Stimulated activated CD4-positive, alpha-beta T cell treated with anti-CD3 and anti-CD28 coated beads, Interleukin-1b, Interleukin-23, amount 100 ng/mL, for 4 hours (primary cell): ENCODE results near the gene GCM1.

Experiments used
- DNase-seq, 2 donors: peaks; one replicate each; pipeline ENCODE4 v3.0.0-alpha.2; 2020; ENCODE audit warnings: low read depth in 2 of 2

GCM1 gene

GRCh38 chr6:53152576-53152975, 3.9 kb upstream of the GCM1 start:
- no peak for DNase-seq

- DNase-seq, result no peak
Measured at GRCh38 chr6:53151676-53152075, 3.0 kb upstream of the GCM1 start.

GRCh38 chr6:53144802-53145201, 3.8 kb downstream of the GCM1 start:
- DNase-seq, result no peak

GRCh38 chr6:53143710-53144109, 4.9 kb downstream of the GCM1 start:
- DNase-seq, result no peak

GRCh38 chr6:53142810-53143209, 5.8 kb downstream of the GCM1 start:
- no peak for DNase-seq

- DNase-seq, result no peak
Measured at GRCh38 chr6:53139841-53140413, 8.7 kb downstream of the GCM1 start.

GRCh38 chr6:53136000-53136609, 12.5 kb downstream of the GCM1 start:
- no peak for DNase-seq

GRCh38 chr6:53134601-53135235, 13.9 kb downstream of the GCM1 start:
- DNase-seq, result no peak

GRCh38 chr6:53133961-53134360, 14.7 kb downstream of the GCM1 start:
- DNase-seq, result no peak

GRCh38 chr6:53130569-53131290, 17.9 kb downstream of the GCM1 start:
- no peak for DNase-seq

- DNase-seq, result no peak
Measured at GRCh38 chr6:53128842-53129241, 19.8 kb downstream of the GCM1 start.

GRCh38 chr6:53125276-53125675, 23.4 kb downstream of the GCM1 start:
- no peak for DNase-seq

GRCh38 chr6:53124131-53124800, 24.4 kb downstream of the GCM1 start:
- DNase-seq, result no peak

- no peak for DNase-seq
Measured at GRCh38 chr6:53119772-53120409, 28.8 kb downstream of the GCM1 start.

- no peak for DNase-seq
Measured at GRCh38 chr6:53119349-53119748, 29.3 kb downstream of the GCM1 start.

GRCh38 chr6:53115741-53116140, 32.9 kb downstream of the GCM1 start:
- no peak for DNase-seq

- DNase-seq, result no peak
Measured at GRCh38 chr6:53115113-53115512, 33.5 kb downstream of the GCM1 start.

- no peak for DNase-seq
Measured at GRCh38 chr6:53113742-53114141, 34.9 kb downstream of the GCM1 start.

GRCh38 chr6:53112871-53113270, 35.8 kb downstream of the GCM1 start:
- DNase-seq, result no peak

GRCh38 chr6:53112404-53112803, 36.2 kb downstream of the GCM1 start:
- DNase-seq, result no peak

- no peak for DNase-seq
Measured at GRCh38 chr6:53111865-53112264, 36.8 kb downstream of the GCM1 start.

GRCh38 chr6:53109612-53110011, 39.0 kb downstream of the GCM1 start:
- DNase-seq, result no peak
